A549 treated with GW870086 at 1 μM for 4 hours (cell line): ENCODE measurements around the gene NAALAD2. TPM values are rescaled to one million over a fixed set of nuclear protein-coding genes. Genes with fewer than 3 reads are reported as not detected.

ENCODE experiments used
- total RNA-seq: library from RNA; stranded (reverse); fragments of 200-300 nt; extraction: Qiagen RNA extraction; gene quantifications from 5 replicates; pipeline ENCODE4 v1.2.3, GENCODE V29; 2022; ENCODE audit warnings: low read depth

The NAALAD2 gene
- not detected in 5 replicates for total RNA-seq

GRCh38 chr11:90134478-90135003, at the start of gene NAALAD2:
NAALAD2 (plus strand) TSS chr11:90134663; CDS start chr11:90134759, 96 bp downstream.

GRCh38 chr11:90085650-90086049, 48.8 kb upstream of the NAALAD2 start, which contains the start of gene UBTFL1:
UBTFL1 (plus strand) TSS chr11:90085950; CDS start chr11:90085950, 0 bp downstream.

DNA sequence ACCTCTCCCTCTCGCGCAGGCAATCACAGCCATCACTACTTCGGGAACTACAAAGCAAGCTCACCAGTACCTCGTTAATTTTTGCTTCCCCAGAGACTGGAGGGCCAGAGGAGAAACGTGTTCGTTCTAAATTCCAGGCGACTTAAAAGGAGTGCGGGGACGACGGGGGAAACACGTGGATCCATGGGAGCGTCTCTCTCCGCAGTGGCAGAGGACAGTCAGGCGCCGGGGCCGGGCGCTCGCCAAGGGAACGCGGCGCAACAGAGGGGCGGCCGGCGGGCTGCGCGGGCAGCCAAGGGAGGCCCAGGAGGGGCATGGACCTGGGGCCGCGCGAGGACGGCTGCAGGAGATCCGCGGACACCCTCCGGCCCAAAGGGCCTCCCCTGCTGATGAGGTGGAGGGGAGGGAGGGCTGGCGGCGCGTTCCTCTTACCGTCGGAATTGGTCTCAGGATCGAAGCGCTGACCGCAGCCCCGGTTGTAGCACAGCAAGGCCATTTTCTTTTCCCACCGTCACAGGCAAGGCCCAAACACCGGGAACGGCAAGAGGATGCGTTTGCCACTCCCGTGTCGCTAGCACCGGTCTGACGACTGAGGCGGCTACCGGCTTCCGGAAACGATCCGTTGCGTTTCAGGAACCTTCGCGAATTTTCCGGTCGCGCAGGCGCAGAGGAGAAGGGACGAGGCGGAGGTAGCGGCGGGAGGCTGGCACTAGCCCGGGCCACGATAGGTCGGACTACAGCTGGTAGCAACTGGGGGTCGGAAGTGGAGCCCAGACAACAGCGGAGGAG, 88.2 kb downstream of the NAALAD2 start, which contains the start of gene CHORDC1:
CHORDC1 (minus strand) TSS at position 591 of the 789 bp plus-strand sequence; CDS start at position 496, 95 bp downstream.

Other genes with a start within 250 kb of the NAALAD2 start
- 0.07 to 0.39 TPM (median 0.22 TPM) in 5 replicates for gene TRIM49D1, start 212.4 kb upstream of the NAALAD2 start, total RNA-seq
- 0.19 to 0.23 TPM in 2 of 5 replicates, not detected in the others for gene TRIM49D2, start 210.6 kb upstream of the NAALAD2 start, total RNA-seq
- not detected in 5 replicates for gene TRIM64, start 168.6 kb upstream of the NAALAD2 start, total RNA-seq
- gene TRIM49C, start 103.6 kb upstream of the NAALAD2 start, total RNA-seq: not detected in 5 replicates
- not detected in 5 replicates for gene UBTFL1, start 48.7 kb upstream of the NAALAD2 start, total RNA-seq
- gene CHORDC1, start 88.4 kb downstream of the NAALAD2 start, total RNA-seq: 60.9 to 99.0 TPM (median 79.5 TPM) in 5 replicates